Stomach smooth muscle (tissue), 2 donors: ENCODE data around the gene ZNF512B.

Source experiments
- H3K27ac ChIP-seq: one replicate; pipeline ENCODE4 v1.7.0; 2013; ENCODE audit warnings: mild to moderate bottlenecking, low read length, inconsistent platforms
- H3K27me3 ChIP-seq, 2 donors: one replicate each; pipeline ENCODE4 v1.7.0; 2013; ENCODE audit warnings: low read length in 2 of 2; ENCODE audit not compliant: insufficient read depth in 2 of 2, control insufficient read depth in 1 of 2
- H3K36me3 ChIP-seq, 2 donors: one replicate each; pipeline ENCODE4 v1.7.0; 2013; ENCODE audit warnings: low read length in 2 of 2; ENCODE audit not compliant: control insufficient read depth in 2 of 2, insufficient read depth in 2 of 2
- H3K4me1 ChIP-seq: one replicate; pipeline ENCODE4 v1.7.0; 2013; ENCODE audit warnings: low read length; ENCODE audit not compliant: control insufficient read depth, insufficient read depth
- H3K4me3 ChIP-seq, 2 donors: one replicate each; pipeline ENCODE4 v1.7.0; 2013; ENCODE audit warnings: low read length in 2 of 2
- H3K9ac ChIP-seq, 2 donors: one replicate each; pipeline ENCODE4 v1.7.0; 2013; ENCODE audit warnings: low read length in 2 of 2, mild to moderate bottlenecking in 1 of 2
- H3K9me3 ChIP-seq, 2 donors: one replicate each; pipeline ENCODE4 v1.7.0; 2013; ENCODE audit warnings: low read length in 2 of 2; ENCODE audit not compliant: control insufficient read depth in 2 of 2
- donor health status: healthy.
- donor health status: Pancreatic carcinoma.

ZNF512B gene

GRCh38 chr20:64001607-64002011 is 31.9 kb upstream of the ZNF512B start:
- Histone ChIP-seq H3K27ac (no peak overlapping the region), H3K9ac (no peak overlapping the region), H3K4me3 (no peak overlapping the region), H3K4me1 (peaks cover 5% of the 10 kb centered on the region), H3K36me3 (peaks cover 47 to 53% of the 10 kb centered on the region in 2 donors), H3K9me3 (no peaks in the 10 kb centered on the region), H3K27me3 (no peaks in the 10 kb centered on the region)

GRCh38 chr20:64000906-64001305 is 31.2 kb upstream of the ZNF512B start:
- Histone ChIP-seq H3K4me3 (no peak overlapping the region), H3K27ac (no peak overlapping the region), H3K36me3 (peaks cover 45 to 58% of the 10 kb centered on the region in 2 donors), H3K9me3 (no peaks in the 10 kb centered on the region), H3K27me3 (no peaks in the 10 kb centered on the region), H3K9ac (no peak overlapping the region), H3K4me1 (peaks cover 5% of the 10 kb centered on the region)

- peaks cover 39% of the 10 kb centered on the region for H3K4me1 ChIP-seq
- peaks cover 28% of the 10 kb centered on the region in 2 donors for H3K36me3 ChIP-seq
- no peak overlapping the region for H3K27ac ChIP-seq
- no peaks in the 10 kb centered on the region for H3K27me3 ChIP-seq
- no peaks in the 10 kb centered on the region for H3K9me3 ChIP-seq
- H3K9ac ChIP-seq = no peak overlapping the region
- H3K4me3 ChIP-seq = no peak overlapping the region
These were observed 13.2 kb upstream of the ZNF512B start for GRCh38 chr20:63982937-63983336.

GRCh38 chr20:63980806-63981728 is 11.3 kb upstream of the ZNF512B start, which contains the start of gene PRPF6:
Gene PRPF6 (plus strand): TSS chr20:63981132. CDS start chr20:63981246, 114 bp downstream.
- peak within 1 kb of the TSS; percentile 95 to 98 for H3K4me3 ChIP-seq
- peaks cover 39% of the 10 kb centered on the region for H3K4me1 ChIP-seq

GRCh38 chr20:63980317-63980805 is 10.6 kb upstream of the ZNF512B start:
- Histone ChIP-seq H3K27me3 (no peaks in the 10 kb centered on the region), H3K4me3 (peak overlapping the region; percentile 45 to 98), H3K9ac (peak overlapping the region in 1 of 2 donors; percentile 2), H3K4me1 (peaks cover 39% of the 10 kb centered on the region), H3K36me3 (peaks cover 13 to 14% of the 10 kb centered on the region in 2 donors), H3K9me3 (no peaks in the 10 kb centered on the region), H3K27ac (peak overlapping the region; percentile 76)

More at GRCh38 chr20:63980806-63981728, 11.3 kb upstream of the ZNF512B start, which contains the start of gene PRPF6:
- Histone ChIP-seq H3K9ac (peak within 1 kb of the TSS; percentile 83 to 89), H3K9me3 (no peaks in the 10 kb centered on the region), H3K36me3 (peaks cover 20 to 21% of the 10 kb centered on the region in 2 donors), H3K27ac (peak within 1 kb of the TSS; percentile 76), H3K27me3 (no peaks in the 10 kb centered on the region)

GRCh38 chr20:63979557-63980316 is 10.0 kb upstream of the ZNF512B start, which contains the start of gene SAMD10:
Gene SAMD10 (minus strand): TSS chr20:63979642. CDS start chr20:63979467, 175 bp downstream.
- H3K27me3 ChIP-seq = no peaks in the 10 kb centered on the region
- H3K27ac ChIP-seq = peak within 1 kb of the TSS; percentile 76
- H3K4me3 ChIP-seq = peak within 1 kb of the TSS; percentile 69 to 98
- peaks cover 8% of the 10 kb centered on the region in 2 donors for H3K36me3 ChIP-seq
- H3K9me3 ChIP-seq = no peaks in the 10 kb centered on the region
- peaks cover 39% of the 10 kb centered on the region for H3K4me1 ChIP-seq
- peak within 1 kb of the TSS; percentile 47 to 53 for H3K9ac ChIP-seq

- Histone ChIP-seq H3K27ac (no peak overlapping the region), H3K9me3 (no peaks in the 10 kb centered on the region), H3K4me3 (peak overlapping the region; percentile 69 to 98), H3K9ac (peak overlapping the region in 1 of 2 donors; percentile 53), H3K36me3 (peaks cover 4% of the 10 kb centered on the region in 2 donors), H3K4me1 (peaks cover 39% of the 10 kb centered on the region), H3K27me3 (no peaks in the 10 kb centered on the region)
These were observed 9.5 kb upstream of the ZNF512B start for GRCh38 chr20:63979229-63979556.

- Histone ChIP-seq H3K9ac (peak overlapping the region; percentile 21 to 53), H3K27me3 (no peaks in the 10 kb centered on the region), H3K27ac (no peak overlapping the region), H3K9me3 (no peaks in the 10 kb centered on the region), H3K36me3 (peaks cover 4% of the 10 kb centered on the region in 2 donors), H3K4me1 (peaks cover 39% of the 10 kb centered on the region), H3K4me3 (peak overlapping the region; percentile 69 to 98)
These were observed 8.8 kb upstream of the ZNF512B start for GRCh38 chr20:63978319-63979228.

- Histone ChIP-seq H3K27ac (no peak overlapping the region), H3K9me3 (no peaks in the 10 kb centered on the region), H3K27me3 (no peaks in the 10 kb centered on the region), H3K4me3 (no peak overlapping the region), H3K9ac (no peak overlapping the region), H3K4me1 (peaks cover 34% of the 10 kb centered on the region), H3K36me3 (no peaks in the 10 kb centered on the region)
These were observed 8.1 kb upstream of the ZNF512B start for GRCh38 chr20:63977739-63978276.
